Suprapubic skin (tissue), 4 donors: Measurements from ENCODE around the gene PTPRJ.

ENCODE experiments used
- CTCF ChIP-seq, 2 donors: fragments of 200-600 bp in 1 of 2; fragments of 450-650 bp in 1 of 2; sonication (generic) in 1 of 2; IDR thresholded peaks; one replicate each; pipeline ENCODE4 v1.5.1; 2016 to 2019; ENCODE audit warnings: antibody characterized with exemption in 2 of 2, mild to moderate bottlenecking in 1 of 2, moderate library complexity in 1 of 2
- EP300 ChIP-seq: sonication (generic); formaldehyde crosslinking; IDR thresholded peaks from one replicate; pipeline ENCODE4 v1.6.1; 2017; ENCODE audit warnings: antibody characterized with exemption
- POLR2A ChIP-seq, 2 donors: fragments of 450-650 bp; IDR thresholded peaks; one replicate each; pipeline ENCODE4 v1.6.1; 2017; ENCODE audit warnings: antibody characterized with exemption in 2 of 2, mild to moderate bottlenecking in 2 of 2, moderate library complexity in 2 of 2
- POLR2AphosphoS5 ChIP-seq, 3 donors: sonication (generic); formaldehyde crosslinking; IDR thresholded peaks; one replicate each; pipeline ENCODE4 v1.6.1; 2017; ENCODE audit warnings: antibody characterized with exemption in 3 of 3

DNA sequence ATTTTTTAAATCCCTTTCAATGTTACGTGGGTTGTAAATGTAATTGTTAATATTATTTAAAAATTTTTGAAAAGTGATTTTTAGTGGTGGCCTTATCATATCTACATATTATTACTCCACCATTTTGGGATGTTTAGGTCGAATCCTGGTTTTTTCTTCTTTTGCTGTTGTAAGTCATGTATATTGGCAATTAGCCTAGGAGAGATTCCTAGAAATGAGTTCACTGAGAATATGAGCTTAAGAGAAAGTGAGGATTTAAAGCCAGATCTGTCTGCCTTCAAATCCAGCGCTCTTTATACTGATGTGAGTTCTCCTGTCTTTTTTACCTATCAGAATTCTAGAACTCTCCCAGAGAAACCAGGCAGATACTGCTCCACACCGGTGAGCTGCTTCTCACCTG lies 56.1 kb downstream of the PTPRJ start:
- no peak for TF ChIP-seq CTCF (IDR thresholded peaks at IDR 0.05)
- TF ChIP-seq POLR2AphosphoS5 (IDR thresholded peaks at IDR 0.05): no peak
- TF ChIP-seq POLR2A (IDR thresholded peaks at IDR 0.05): no peak
- TF ChIP-seq EP300: no peak
